A172 (cell line): ENCODE measurements around the gene PPFIBP2. TPM values are rescaled to one million over a fixed set of nuclear protein-coding genes. Genes with fewer than 3 reads are reported as not detected.

ENCODE experiments used
- DNase-seq: peaks from one replicate; pipeline ENCODE4 v3.0.0-alpha.2; 2015; ENCODE audit warnings: low spot score
- total RNA-seq: library from RNA; depleted of rRNA; stranded (reverse); fragments of >200 nt; shearing (Covaris generic); gene quantifications from 2 replicates; pipeline ENCODE4 v1.2.3, GENCODE V29; 2014

Gene PPFIBP2
- total RNA-seq, 1 experiment from 2014 or later: 3.1 TPM

DNA sequence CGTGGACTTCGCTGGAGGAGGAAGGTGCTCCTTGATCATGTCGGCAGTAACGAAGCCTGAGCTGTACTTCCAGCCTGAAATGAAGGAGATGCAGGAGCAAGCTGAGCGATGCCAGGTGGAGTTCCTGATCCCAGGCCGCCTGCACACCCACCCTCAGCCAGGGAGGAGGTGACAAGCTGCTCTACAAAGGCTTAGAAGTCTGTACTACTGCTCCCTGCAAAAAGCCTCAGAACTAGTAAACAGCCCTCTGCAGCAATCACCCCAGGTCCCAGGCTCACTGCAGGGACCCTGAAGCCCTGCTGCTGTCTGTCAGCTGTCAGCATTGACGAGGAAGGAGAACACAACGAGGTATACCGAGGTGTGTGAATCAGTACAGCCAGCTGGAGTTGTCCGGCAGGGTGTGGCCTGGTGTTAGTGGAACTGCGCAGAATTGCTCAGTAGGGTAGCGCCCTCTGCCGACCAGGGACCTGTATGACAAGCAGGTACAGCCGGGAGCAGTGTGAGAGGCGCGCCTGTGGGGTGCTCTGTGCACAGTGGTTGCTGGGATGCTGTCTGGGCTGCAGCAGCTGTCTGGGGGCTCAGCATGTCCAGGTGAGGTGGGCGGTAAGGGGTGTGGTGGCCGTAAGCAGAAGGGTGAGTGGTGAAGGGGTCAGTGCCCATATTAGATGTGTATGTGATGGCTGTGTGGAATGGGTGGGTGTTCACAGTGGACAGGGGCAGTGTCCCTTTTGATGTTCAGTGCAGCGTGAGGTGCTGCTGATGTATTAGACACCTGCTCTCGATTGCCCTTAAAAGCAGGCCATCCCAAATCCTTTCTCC is 151.9 kb downstream of the PPFIBP2 start:
- peak; percentile 80 for DNase-seq

DNA sequence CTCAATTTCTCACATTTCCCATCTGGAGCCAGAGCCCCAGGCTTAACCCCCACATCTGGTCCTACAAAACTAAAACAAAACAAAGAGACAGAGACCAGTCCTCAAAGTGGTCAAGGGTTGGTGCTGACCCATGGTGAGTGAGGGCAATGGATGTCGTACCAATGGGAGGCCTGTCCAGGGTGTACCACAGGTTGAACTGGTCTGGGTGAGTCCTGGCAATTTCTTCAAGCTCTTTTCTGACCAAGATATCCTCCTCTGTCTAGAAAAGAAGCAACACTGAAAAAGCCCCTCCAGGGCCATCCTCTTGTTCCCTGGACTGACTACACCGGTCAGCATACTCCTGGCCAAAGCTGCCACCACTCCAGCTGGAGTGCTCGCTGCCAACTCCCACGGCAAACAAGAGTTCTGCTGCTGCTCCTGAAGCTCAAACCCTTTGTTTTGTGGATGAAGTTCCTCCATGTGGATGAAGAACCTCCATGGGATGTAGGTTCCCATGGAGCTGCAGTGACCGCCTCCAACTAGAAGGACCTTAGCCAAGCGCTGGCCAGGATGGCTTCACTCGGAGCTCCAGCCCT is 152.6 kb downstream of the PPFIBP2 start:
- DNase-seq: no peak

DNA sequence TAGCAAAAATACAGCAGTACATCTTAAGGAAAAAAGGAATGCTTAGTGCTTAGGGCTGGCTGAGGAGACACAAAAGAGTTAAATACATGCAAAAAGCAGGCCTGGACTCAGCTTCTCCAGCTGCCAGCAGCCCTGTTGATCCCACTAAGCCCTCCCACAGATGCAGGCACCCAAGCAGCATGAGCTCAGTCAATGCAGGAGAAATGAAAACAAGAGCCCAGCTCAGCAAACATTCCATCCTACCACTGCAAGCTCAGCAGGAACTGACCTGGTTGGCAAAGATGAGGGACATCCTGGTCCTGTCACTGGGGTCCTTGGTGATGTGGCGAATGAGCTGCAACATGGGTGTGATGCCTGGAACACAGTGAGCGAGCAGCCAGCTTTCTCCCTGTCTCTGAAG is 153.7 kb downstream of the PPFIBP2 start:
- no peak for DNase-seq

DNA sequence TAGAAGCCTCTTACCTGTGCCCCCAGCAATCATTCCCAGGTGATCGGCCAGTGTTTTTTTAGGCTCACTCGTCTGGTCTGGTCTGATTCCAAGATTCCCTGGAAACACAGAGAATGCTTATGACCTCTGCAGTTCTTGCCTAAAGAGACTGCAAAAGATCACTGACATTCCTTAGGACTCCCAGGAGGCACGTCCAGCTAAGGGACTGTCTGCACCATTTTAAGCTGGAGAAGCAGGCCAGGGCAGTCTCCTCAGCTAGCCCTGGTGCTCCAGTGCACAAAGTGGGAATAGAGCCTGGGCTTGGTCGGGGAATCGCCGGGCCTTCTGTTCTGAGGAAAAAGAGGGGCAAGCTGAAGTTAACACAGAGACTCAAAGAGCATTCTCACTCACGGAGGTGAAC is 154.7 kb downstream of the PPFIBP2 start:
- DNase-seq: no peak

DNA sequence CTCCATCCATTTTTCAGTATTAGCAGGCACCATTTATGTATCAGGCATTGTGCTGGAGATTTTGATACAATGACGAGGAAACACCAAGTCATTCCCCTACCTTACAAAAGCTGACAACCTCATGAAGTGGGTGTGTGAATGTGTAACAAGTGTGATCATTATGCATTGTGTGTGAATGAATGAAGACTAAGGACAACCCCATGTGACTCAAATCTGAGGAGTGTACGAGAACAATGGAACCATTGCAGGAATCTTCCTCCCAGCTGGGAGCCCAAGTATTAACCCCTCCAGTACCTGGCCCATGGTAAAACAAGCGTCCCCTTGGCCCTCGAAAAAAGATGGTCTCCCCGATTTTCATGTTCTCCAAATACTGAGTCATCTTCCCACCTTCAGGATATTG is 155.1 kb downstream of the PPFIBP2 start:
- no peak for DNase-seq

DNA sequence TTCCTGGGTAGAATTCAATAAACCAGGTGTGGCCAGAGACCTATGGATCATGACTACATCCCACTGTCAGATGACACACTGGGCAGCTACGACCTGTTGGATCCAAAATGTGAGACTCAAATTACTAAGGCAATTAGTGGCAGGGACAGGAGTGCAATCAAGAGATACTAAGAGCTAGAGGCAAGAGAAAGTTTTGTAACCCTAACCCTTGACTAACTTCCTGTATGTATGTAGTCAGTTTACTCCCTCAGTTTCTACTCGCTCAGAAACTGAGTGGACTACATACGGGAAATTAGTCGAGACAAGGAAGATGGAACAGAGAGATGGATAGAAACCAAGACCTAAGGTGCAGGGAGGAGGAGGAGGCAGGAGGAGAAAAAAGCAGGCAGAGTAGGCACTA is 156.8 kb downstream of the PPFIBP2 start:
- DNase-seq: no peak

DNA sequence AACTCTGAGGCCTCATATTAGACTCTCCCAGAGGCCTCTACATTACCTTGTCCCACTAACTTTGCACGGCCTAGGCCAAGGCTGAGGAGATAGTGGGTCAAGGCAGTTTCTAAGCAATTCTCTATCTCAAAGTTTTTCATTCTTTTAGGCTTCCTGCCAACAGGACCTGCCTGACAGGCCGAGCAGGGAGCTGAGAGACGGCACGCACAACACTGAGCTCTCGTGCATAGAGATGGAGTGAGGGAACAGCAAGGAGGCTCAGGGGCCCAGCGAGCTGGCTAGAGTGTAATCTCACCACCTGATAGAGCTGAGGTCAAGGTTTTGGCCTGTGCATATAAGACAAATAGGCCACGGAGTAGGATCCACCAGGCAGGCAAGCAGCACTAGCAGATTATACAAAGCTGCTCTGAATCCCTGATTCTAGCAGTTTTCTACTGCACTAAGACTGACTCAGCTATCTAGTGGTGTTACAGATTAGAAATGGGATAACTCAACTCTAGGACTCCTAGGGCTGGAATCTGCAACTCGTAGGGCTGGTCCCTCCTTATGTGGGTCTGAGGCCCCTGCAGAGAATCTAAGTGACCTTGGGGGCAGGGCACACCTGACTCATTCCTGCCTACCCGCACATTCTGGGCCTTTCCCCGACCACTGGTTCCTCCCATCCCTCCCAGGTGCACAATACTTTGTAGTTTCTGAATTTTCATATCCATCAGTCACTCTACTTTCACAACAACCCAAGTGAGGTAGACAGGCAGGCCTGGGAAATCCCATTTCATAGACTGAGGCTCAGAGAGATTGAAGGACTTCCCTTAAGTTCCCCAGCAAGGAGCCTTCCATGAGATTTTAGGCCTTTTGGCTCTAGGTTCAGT is 157.8 kb downstream of the PPFIBP2 start:
- DNase-seq: no peak

DNA sequence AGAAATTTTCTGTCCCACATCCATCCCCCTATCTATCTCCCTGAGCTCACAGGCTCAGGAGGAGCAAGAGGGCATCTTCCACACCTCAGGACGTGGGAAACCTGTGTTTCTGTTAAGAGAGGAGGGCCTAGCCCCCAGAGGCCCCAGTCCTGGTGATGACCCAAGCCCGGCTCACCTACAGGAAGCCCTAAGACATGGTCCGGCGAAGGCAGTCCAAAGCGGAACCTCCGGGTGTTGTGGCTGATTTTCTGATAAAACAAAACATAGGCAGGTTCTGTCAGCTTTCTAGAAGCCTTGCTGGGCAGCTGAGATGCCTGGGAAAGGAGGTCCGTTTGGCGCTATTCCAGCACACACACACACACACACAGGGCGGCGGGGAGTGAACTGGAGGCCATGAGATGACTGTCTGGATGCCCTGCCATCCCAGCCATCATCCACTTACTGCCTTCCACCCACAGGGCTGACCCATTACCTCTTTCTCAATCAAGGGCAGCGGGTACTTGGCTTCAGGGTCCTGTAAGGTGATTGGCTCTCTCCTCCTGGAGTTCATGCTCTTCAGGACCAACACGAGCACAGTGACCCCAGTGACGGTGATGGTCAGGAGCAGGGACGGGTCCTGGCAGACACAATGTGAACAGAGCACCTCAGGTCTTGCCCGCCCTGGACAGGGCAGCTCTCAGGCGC is 158.6 kb downstream of the PPFIBP2 start:
- no peak for DNase-seq

DNA sequence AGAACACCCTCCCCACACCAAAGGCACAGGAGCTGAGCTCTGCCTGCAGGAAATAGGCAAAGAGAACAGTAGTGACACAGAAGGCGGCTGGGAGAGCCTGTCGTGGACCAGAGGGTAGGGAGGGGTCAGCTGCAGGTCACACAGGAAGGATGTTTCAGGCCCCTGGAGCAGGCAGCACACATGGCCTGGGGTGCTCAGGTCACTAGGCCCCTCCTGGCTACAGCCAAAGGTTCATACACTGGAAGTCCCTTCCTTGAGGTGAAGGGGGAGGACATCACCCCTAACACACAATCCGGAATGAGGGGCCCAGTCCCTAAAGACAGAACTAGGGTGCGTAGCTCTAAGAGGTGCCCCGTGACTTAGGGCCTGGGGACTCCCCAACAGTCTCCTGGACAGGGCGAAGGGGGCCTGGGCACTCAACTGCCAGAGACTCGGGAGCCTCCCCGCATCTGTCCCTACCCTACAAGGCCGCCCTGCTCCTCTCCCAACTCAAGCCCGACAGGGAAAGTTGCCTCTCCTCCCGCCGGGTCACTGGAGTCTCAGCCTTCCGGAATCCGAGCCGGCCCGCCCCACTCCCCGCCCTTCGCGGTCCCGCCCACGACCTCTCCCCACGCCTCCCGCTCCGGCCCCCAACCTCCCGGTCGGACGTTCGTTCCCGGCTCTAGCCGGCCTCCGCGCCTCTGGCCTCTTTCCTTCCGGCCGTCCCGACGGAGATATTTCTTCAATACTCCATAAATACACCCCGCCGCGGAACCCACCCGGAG is 159.3 kb downstream of the PPFIBP2 start, which contains the start of gene CYB5R2:
Gene CYB5R2 (minus strand): TSS at position 541 of the 764 bp plus-strand sequence. CDS start 675 bp downstream, outside the sequence.
- no peak for DNase-seq

DNA sequence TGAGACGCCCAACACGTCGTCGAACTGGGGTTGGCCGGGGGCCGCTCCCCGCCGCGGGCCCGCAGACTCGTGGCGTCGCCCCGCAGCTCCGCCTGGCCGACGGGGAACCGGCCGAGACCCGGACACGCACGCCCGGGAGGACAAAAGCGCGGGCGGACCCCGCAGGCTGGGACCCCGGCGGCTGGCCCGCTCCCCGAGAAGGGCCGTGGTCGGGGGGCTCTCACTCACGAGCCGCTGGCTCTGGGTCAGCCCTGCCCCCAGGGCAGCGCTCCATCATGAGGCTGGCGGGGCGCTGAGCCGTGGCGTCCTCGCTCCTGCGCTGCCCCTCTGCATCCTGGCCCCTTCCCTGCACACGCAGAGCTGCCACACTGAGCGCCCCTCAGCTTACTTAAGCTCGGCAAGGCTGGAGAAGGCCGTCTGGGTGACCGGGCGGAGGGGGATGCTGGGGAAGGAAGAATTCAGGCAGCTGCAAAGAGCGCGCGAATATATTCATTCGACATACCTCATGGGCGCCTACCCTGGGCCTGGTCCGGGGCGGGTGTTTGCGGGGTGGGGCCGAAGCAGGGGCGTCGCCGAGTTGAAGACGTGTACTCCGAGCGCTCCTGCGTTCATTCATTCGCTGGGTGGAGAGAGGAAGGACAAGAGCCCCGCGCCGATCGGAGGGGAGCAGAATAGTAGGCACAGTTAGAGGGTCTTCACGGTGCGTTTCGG is 160.1 kb downstream of the PPFIBP2 start:
- DNase-seq: no peak

DNA sequence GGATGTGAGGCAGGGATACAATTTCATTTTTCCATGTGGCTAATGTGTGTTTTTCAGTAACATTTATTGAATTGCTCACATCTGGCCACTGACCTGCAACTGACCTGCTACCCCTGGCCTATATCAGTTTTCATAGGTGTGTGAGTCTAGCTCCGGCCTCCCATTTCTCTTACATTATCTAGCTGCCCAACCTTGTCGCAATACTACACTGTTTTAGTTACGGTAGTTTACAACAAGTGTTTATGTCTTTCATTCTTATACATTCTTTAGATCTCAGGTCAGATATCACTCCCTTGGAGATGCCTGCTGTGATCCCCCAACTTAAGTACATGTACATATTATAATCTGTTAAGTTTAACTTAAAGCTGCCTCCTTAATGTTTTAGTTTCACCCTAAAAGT is 161.8 kb downstream of the PPFIBP2 start:
- no peak for DNase-seq

DNA sequence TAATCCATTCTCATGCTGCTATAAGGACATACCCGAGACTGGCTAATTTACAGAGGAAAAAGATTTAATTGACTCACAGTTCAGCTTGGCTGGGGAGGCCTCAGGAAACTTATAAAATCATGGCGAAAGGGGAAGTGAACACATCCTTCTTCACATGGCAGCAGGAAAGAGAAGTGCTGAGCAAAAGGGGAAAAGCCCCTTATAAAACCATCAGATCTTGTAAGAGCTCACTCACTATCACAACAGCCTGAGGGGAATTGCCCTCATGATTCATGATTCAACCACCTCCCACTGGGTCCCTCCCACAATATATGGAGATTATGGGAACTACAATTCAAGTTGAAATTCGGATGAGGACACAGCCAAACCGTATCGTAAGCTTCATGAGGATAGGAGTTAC is 163.3 kb downstream of the PPFIBP2 start:
- DNase-seq: peak; percentile 76

DNA sequence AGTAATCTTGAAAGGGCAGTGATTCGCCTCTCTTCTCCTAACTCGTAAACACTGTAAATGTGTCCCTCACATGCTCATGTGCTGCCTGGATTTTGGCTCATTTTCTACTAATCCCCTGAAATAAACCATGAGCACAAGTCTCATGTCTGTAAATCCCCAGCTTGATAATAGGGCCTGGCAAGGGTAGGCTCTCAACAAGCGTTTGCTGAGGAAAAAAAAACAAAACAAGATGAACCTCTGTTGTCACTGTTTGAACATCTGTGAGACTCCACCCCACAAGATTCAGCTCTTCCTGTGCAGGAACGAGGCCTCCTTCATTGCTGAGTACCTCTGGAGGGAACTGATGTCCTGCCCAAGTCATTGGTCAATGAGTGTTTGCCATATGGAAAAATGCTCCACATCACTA is 164.0 kb downstream of the PPFIBP2 start:
- DNase-seq: peak; percentile 26

DNA sequence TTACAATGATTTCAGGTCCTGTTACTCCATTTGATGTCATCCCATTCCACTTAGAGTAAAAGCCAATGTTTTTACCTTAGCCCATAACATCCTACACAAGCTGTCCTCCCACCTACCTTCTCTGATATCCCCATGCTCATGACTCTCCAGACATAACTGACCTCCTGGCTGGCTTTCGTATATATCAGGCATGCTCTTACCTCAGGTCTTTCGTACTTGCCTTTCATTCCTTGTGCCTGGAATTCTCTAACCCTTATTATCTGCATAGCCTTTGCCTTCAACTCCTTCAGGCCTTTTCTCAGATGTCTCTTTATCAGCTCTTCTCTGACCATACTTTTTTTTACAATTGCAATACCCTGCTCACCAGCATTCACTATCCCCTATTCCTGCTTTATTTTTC is 169.8 kb downstream of the PPFIBP2 start:
- DNase-seq: no peak

DNA sequence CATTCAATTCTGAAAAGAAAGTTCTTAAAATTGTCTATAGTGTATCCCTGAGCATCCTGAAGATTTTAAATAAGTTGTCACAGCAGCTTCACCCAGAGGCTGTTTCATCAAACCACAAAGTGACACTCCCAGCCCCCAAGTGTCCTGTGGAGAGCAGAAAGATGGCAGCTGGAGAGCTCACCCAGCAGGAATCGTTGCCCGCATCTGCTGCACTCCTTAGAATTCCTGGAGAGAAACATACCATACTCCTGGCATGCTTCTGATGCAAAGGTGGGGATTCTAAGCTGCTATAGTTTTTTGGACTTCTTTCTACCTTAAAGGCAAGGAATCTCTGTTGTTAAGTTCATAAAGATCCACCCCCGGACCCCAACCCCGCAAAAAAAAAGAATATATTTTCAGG is 173.0 kb downstream of the PPFIBP2 start:
- DNase-seq: no peak

DNA sequence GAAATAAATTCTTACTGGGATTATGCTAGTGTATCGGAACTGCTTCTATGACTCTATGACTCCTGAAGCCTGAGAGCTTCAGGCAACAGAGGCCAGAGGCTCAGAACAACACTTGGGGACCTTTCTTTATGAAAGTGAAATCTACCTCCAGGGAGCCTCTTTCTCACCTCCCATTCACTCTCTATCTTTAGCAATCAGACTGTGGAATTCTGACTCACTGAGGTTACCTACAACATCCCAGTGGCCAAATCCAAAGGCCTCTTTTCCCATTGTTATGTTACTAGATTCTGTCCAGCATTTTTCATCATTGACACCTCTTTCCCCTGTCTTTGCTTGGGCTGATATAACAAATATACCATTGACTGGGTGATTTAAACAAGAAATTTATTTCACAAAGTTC is 173.6 kb downstream of the PPFIBP2 start:
- no peak for DNase-seq

DNA sequence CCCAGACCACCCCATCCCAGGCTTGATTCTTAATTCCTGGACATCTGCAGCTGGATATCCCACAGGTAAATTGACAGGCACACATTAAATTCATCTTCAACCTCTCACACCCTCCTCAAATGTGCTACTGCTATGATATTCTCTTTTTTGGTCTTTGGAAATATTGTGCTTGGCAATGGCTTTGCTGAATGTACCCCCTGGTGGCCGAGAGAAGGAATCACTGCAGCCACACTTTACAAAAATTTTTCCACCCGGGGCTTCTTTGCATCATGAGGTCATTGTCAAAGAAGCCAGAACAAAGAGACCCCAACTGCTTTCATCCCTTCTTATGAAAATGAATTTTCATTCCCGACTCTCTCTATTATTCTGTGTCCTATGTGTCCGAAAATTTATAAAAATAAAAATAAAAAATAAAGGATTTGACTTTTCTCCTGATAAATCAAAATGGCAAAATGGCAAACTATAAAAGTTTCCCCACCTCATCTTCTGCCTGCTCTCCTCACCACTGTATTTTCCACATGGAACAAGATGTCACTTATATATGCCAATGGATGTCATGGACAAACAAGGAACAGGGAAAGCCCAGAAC is 174.5 kb downstream of the PPFIBP2 start:
- DNase-seq: no peak

DNA sequence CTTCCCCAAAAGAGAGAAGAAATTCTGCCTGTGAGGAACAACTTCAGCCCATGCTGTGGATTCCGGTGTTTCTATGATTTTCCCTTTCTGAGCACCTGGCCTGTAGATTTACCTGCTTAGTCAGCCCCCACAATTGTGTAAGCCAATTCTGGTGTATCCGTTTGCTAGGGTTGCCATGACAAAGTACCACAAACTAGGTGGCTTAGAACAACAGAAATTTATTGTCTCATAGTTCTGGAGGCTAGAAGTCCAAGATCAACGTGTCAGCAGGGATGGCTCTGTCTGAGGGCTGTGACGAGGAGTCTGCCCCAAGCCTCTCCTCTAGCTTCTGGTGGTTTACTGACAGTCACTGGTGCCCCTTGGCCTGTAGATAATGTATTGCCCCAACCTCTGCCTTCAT is 175.4 kb downstream of the PPFIBP2 start:
- no peak for DNase-seq

DNA sequence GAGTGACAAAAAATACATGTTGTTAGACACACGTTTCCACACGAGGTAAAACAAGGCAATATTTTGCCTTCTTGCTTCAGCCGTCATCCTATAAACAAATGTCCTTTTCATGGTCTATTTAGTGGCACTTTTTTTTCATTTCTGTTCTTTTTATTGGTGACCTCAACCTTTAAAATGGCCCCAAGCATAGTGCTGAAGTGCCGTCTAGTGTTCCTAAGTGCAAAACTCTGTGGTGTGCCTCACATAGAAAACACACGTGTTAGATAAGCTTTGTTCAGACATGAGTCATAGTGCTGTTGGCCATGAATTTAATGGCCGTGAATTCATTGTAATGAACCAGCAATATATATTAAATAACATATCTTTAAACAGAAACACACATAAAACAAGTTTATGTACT is 176.8 kb downstream of the PPFIBP2 start:
- no peak for DNase-seq

DNA sequence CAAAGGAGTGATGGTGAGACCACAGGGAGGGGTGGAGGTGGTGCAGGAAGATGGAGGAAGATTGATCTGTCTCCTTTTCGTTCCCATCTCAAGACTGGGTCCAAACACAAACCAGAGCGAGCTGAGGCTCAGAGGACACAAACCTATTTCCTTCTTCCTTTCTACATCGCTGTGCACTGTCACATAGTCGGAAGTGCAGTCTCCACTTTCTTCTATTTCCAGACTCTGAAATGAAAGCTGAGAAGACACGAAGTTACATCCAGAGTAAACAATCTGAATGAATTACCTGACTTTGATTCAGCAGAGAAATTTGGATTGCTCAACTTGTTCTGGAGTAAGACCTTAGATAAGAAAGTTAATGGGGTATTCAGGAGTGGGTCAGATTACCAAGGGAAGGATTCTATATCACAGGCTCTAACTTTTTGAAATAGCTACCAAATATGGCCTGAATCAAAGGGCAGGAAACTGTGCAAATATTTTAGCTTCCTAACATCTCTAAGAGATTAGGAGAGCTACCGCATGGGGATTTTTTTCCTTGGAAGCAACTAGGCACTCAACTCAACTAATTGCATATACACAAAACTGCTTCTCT is 178.1 kb downstream of the PPFIBP2 start:
- DNase-seq: no peak
